NCI-H2107 (cell line): Measurements from ENCODE around the gene CHADL.

Experiments
- DNase-seq: peaks from one replicate; lab custom pipeline; 2025; lab: John Stamatoyannopoulos, UW

CHADL gene

GRCh38 chr22:41230401-41230785 is 10.3 kb downstream of the CHADL start:
- DNase-seq, result no peak

- DNase-seq, result no peak
These were observed 10.9 kb downstream of the CHADL start for GRCh38 chr22:41229730-41230400.

- DNase-seq, result no peak
These were observed 11.5 kb downstream of the CHADL start for GRCh38 chr22:41229215-41229614.

- DNase-seq, result no peak
These were observed 13.7 kb downstream of the CHADL start for GRCh38 chr22:41226723-41227655.

- no peak for DNase-seq
These were observed 17.2 kb downstream of the CHADL start for GRCh38 chr22:41223535-41223934.

GRCh38 chr22:41222846-41223507 is 17.8 kb downstream of the CHADL start:
- no peak for DNase-seq

GRCh38 chr22:41217553-41218157 is 23.1 kb downstream of the CHADL start:
- no peak for DNase-seq

GRCh38 chr22:41216984-41217383 is 23.7 kb downstream of the CHADL start:
- no peak for DNase-seq

GRCh38 chr22:41215926-41216325 is 24.8 kb downstream of the CHADL start:
- no peak for DNase-seq

- DNase-seq, result no peak
These were observed 25.3 kb downstream of the CHADL start for GRCh38 chr22:41215409-41215808.

- DNase-seq, result no peak
These were observed 34.0 kb downstream of the CHADL start for GRCh38 chr22:41206719-41207118.

- DNase-seq, result peak; percentile 85
These were observed 35.5 kb downstream of the CHADL start, which contains the start of gene L3MBTL2 for GRCh38 chr22:41204992-41205900. L3MBTL2 (plus strand) TSS chr22:41205312; CDS start chr22:41205363, 51 bp downstream.

- DNase-seq, result no peak
These were observed 36.7 kb downstream of the CHADL start for GRCh38 chr22:41204066-41204465.

GRCh38 chr22:41203118-41203517 is 37.6 kb downstream of the CHADL start:
- no peak for DNase-seq

- DNase-seq, result no peak
These were observed 39.6 kb downstream of the CHADL start for GRCh38 chr22:41201141-41201540.

GRCh38 chr22:41198027-41198580 is 42.6 kb downstream of the CHADL start:
- DNase-seq, result no peak

GRCh38 chr22:41197038-41197972 is 43.4 kb downstream of the CHADL start:
- peak; percentile 53 for DNase-seq

GRCh38 chr22:41193829-41194228 is 46.9 kb downstream of the CHADL start:
- DNase-seq, result no peak

GRCh38 chr22:41191467-41191866 is 49.3 kb downstream of the CHADL start:
- no peak for DNase-seq

GRCh38 chr22:41184679-41185078 is 56.1 kb downstream of the CHADL start:
- no peak for DNase-seq
